T47D (cell line): ENCODE measurements around the gene RPS6KA5.
"Not testable (repeated sequence)": the region's sequence is repeated elsewhere in the genome, so short reads cannot be mapped to it uniquely, and the experiment has no call there.

Experiments
- DNase-seq, 2 experiments: peaks; one replicate each; pipeline versions ENCODE4 v3.0.0 to v3.0.0-alpha.2; 2011 to 2012; ENCODE audit warnings: low read depth in 1 of 2, low spot score in 1 of 2
- JUND ChIP-seq: IDR thresholded peaks from 2 replicates; pipeline ENCODE4 v1.6.1; 2012; ENCODE audit warnings: low read depth
- in situ Hi-C: cut with HindIII; loops from 2 replicates; pipeline ENCODE4 v1.10.0; 2016; ENCODE audit warnings: low sequenced_read_pairs, low pct_unique_long_range_greater_than_20kb

RPS6KA5 gene

DNA sequence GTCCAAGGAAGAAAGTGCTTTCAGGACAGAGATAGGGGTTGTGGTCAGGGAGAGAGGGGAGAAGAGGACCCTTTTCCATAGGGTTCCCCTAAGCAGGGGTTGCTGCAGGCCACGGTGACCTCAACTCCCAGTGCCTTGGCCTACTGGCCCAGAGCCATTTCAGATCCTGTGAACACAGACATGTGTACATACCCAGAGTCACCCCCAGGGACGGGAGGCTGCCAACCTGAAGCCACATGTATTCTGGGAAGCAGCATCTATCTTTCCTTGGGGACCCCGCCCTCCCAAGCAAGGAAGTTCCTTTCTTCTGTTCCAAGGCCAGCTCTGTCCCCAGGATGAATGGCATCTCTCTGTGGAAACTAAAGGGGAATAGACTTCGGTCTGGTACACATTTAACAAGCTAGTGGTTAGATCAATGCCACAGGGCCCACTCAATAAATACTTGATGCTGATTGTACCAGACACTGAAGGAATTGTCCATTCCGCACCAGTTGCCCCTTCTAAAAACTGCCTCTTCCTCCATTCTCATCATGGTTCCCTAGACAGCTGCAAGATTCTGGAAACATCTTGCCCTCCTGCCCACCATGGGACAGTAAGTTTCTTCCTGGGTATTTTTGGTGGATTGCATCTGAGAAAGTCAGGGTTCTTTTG, 28.3 kb upstream of the RPS6KA5 start:
- DNase-seq, result peak in 1 of 2 experiments; percentile 45
- TF ChIP-seq JUND, result no peak
- in situ Hi-C loops, result no loop called here

DNA sequence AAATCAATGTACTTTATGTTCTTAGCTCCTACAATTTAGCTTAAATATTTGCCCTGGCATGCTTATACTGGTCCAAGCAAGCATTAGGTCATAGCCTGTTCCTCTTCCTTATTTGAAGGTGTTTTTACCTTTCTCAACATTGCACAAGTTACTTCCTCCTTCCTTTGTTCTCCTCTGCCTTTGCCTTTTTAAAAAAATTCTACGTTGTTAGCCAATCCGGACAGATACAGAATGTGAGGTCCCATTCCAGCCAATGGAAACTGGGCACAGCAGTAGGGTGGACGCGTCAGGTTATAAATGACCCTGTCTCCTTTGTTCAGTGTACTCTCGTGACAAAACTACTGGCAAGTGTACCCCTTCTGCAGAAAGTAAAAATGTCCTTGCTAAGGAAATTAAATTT, 27.0 kb upstream of the RPS6KA5 start:
- DNase-seq, result peak in 1 of 2 experiments; percentile 94
- in situ Hi-C loops, result not testable (repeated sequence)

DNA sequence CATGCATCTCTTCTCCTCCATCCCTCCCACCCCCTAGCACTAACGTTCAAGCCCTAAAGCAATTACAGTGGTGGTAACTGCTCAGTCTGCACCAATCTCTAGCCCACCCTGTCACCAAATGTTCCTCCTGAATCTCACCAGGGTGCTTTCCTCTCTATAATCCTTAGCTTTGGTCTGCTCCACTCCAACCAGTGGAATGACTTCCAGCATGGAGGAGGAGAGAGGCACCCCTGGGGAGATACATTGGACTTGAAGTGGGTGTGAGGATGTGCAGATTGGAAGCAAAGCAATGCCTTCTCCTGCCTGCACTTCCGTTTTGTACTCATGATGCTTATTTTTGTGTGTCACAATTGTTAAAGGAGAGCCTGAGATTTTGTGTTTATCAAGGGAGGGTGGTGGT, 24.1 kb upstream of the RPS6KA5 start:
- TF ChIP-seq JUND, result no peak
- no peak for DNase-seq
- in situ Hi-C loops, result no loop called here

DNA sequence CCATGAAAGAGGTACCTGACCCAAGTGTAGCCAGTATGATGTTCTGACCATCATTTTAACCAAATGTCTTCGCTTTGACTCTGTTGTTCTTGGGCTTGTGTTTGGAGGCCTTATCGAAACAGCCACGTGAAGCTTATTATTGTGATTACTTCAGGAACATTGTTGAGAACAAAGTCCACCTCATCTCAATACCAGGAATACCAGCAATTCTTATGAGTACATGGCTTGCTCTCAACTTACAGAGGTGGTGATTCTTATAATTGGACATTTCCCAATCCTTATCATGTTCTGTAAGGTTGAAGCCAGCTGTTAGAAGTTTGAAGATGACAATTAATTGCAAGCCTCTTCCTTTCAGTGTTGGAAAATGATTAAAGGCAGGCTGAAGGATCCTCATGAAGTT, 21.8 kb upstream of the RPS6KA5 start:
- DNase-seq, result no peak
- in situ Hi-C loops, result no loop called here
- no peak for TF ChIP-seq JUND

DNA sequence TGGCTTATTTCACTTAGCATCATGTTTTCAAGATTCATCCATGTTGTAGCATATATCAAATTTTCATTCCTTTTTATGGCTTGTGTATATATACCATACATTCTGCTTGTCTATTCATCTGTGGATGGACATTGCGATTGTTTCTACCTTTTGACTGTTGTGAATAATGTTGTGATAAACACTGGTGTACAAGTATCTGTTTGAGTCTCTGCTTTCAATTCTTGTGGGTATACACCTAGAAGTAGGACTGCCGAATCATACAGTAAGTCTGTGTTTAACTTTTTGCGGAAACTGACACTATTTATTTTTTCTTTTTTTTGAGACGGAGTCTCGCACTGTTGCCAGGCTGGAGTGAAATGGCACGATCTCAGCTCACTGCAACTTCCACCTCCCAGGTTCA, 19.6 kb upstream of the RPS6KA5 start:
- DNase-seq, result no peak
- no peak for TF ChIP-seq JUND
- in situ Hi-C loops, result no loop called here

DNA sequence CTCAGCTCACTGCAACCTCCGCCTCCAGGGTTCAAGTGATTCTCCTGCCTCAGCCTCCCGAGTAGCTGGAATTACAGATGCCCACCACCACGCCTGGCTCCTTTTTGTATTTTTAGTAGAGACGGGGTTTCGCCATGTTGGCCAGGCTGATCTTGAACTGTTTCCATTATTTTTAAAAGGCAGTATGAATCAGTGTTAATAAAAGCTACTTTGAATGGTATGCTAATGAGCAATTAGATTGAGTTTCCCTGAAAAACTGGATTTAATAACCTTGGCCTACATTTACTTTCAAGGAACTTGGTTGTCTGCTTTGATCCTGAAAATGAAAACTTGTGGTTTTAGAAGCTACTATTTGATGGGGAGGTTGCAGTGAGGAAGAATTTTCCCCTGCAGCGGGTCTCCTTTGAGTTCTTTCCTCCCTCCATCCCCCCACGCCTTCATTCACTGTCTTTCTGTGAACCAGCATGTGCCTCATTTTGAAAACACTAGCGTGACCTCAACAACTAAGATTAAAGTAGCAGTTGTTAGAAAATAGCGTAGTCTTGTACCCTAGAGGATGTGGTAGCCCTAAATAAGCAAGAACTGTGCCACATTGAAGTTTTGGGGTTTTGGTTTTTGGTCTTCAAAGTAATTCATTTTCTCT, 17.8 kb upstream of the RPS6KA5 start:
- DNase-seq, result no peak
- in situ Hi-C loops, result no loop called here
- TF ChIP-seq JUND, result no peak

DNA sequence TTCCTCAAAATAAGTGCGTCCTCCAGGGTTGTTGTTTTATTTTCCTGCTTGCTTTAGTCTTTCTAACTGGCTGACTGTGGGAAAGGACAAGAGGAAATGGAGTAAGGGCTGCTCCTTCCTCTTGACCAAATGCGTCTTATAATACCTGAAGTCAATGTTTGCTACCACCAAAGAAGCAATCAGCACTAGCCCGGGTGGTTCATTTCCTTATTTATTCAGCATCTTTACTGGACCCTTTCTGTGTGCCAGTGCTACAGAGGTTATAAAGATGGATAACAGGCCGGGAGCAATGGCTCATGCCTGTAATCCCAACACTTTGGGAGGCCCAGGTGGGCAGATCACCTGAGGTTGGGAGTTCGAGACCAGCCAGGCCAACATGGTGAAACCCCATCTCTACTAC, 15.1 kb upstream of the RPS6KA5 start:
- DNase-seq, result no peak
- in situ Hi-C loops, result no loop called here

DNA sequence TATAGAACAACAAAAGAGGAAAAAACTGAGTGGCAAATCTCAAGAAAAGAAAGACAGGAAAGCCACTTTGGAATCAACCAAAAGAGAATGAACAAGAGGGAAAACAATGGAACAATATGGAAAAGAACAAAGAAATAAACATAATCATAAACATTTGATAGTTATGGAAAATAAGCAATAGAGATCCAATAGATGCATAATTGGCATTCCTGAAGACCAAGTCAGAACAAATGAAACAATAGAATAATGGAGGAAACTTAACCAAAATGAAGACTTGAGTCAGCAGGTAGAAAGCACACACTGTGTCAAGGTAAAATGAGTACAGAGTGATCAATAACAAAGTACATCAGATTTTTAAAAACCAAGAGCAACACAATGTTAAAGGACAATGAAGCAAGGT, 10.1 kb upstream of the RPS6KA5 start:
- no peak for TF ChIP-seq JUND
- in situ Hi-C loops, result no loop called here
- no peak for DNase-seq

More for the DNA sequence above, 15.1 kb upstream of the RPS6KA5 start:
- TF ChIP-seq JUND, result no peak

DNA sequence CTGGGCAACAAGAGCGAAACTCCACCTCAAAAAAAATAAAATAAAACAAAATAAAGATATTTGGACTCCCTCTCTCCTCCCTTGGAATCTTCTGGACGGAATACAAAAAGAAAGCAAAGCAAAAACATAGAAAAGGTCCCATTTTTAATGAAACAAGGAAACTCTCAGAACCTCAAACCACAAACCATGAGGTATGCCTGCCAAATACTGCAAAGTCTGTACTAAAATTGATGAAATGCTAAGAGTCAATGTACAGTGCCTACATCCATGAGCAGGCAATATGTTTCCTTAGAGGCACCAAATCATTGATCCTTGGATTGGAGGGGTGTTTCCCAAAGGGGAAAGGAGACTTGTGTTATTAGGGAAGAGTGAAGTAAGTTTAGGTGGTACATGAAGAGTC, 8.2 kb upstream of the RPS6KA5 start:
- TF ChIP-seq JUND, result no peak
- in situ Hi-C loops, result no loop called here
- no peak for DNase-seq

DNA sequence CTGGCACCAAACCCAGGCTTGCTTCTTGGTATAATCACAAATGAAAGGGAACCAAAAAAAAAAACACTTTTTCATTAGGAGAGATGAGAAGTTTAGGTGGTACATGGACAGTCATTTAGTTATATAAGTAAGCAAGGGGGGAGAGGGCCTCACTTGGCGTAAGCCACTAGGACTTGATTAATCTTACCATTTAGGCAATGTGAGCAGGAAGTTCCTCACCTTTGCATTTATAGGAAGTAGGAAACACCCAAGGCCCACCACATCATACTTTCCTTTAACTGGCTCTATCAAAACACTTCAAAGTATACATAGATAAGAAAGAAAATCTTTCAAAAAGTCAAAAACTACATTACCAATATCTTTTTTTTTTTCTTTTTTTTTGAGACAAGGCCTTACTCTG, 6.7 kb upstream of the RPS6KA5 start:
- in situ Hi-C loops, result no loop called here
- TF ChIP-seq JUND, result no peak
- DNase-seq, result no peak

DNA sequence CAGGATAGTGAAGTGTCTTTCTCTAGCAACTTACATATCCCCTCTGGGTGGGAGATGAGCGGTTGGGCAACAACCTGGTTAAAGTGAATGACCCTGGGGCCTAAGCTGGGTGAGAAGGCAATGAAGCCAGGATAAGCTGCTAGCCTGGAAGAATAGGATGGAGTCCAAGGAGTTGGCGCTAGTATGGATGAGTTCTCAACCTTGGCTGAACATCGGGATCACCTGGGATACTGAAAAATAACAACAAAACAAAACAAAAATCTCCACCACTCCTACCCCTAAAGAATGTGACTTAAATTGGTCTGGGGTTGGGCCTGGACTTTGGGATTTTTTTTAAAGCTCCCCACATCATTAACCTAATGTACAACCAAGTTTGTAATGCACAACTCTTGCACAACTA, 4.8 kb upstream of the RPS6KA5 start:
- DNase-seq, result no peak
- TF ChIP-seq JUND, result no peak
- in situ Hi-C loops, result no loop called here

DNA sequence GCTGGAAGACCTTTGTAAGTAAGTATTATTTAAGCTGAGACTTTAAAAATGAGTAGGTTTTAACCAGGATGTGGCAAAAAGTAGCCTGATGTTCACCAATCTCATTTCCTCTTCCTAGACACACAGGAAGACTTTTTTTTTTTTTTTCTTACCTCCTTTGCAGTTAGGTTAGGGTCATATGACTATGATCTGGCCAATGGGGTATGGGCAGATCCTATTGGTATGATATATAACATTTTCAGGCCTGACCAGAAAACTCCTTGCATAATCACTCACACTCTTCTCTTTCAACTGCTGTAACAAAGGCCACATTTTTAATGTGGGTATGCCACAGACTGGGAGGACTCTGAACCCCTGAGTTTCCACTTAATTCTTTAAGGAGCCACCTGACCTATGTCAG, 2.7 kb upstream of the RPS6KA5 start:
- TF ChIP-seq JUND, result no peak
- no peak for DNase-seq
- in situ Hi-C loops, result no loop called here

DNA sequence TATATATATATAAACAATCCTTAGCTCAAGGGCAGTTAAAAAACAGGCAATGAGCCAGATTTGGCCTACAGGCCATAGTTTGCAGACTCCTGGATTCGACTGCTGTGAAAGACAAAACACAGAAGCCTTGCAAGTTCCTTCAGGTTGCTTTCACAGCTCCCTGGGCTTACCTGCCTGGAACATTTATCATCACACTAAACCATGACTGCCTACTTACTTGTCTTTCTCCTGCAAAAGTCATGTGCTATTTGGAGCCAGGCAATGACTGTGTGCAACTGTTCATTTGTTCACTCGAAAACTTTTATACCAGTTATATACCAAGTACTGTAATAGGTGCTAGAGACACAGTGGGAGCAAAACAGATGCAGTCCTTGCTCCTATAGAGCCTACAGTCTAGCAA, 2.2 kb upstream of the RPS6KA5 start:
- no peak for TF ChIP-seq JUND
- in situ Hi-C loops, result no loop called here
- no peak for DNase-seq
